HCT116 (cell line): ENCODE measurements around the gene HARS1. TPM values are rescaled to one million over a fixed set of nuclear protein-coding genes. Genes with fewer than 3 reads are reported as not detected.

Experiments
- ATAC-seq: fragments of 200-7000 bp; cut with Tn5 transposase; 2 replicates; pipeline ENCODE4 v1.9.1; 2020; ENCODE audit warnings: mild to moderate bottlenecking, moderate library complexity
- BruUV-seq: library from RNA; stranded (reverse); fragments of 400-500 nt; replicated peaks from 2 replicates; lab custom pipeline; 2021; lab: Mats Ljungman, UMichigan
- CTCF ChIA-PET: fragments of 300-600 bp; sonication (Branson Sonifier 250); formaldehyde crosslinking; loops from one replicate; lab custom pipeline; 2021; ENCODE audit warnings: antibody characterized with exemption; lab: Charles Lee
- POLR2A ChIA-PET: fragments of 300-600, 350-600 bp; sonication (Branson Sonifier 250); formaldehyde crosslinking; loops from one replicate; lab custom pipeline; 2021; ENCODE audit warnings: antibody characterized with exemption; lab: Charles Lee
- RAD21 ChIA-PET, 2 experiments: fragments of 300-600 bp; sonication (Branson Sonifier 250); formaldehyde crosslinking; loops; one replicate each; lab custom pipeline; 2023; ENCODE audit warnings: low total read pairs in 2 of 2; ENCODE audit not compliant: uncharacterized antibody in 2 of 2, unreplicated experiment in 2 of 2, low non-redundant PET in 1 of 2; lab: Charles Lee
- DNase-seq: peaks from one replicate; pipeline ENCODE4 v3.0.0-alpha.2; 2010; ENCODE audit warnings: low read depth, low spot score
- H2AFZ ChIP-seq: fragments of 200-600 bp; shearing (Covaris generic), sonication (generic); 2 replicates; pipeline ENCODE4 v1.6.1; 2017; ENCODE audit warnings: low read depth, mixed run types, mixed read lengths, antibody characterized with exemption, low read length; ENCODE audit not compliant: poor library complexity, severe bottlenecking
- H3K27ac ChIP-seq: 2 replicates; pipeline ENCODE4 v1.5.1; 2012; ENCODE audit warnings: low read depth, low read length
- H3K27me3 ChIP-seq: fragments of 200-600 bp; sonication (generic); 2 replicates; pipeline ENCODE4 v1.6.1; 2016; ENCODE audit warnings: mixed run types, low read length, mixed read lengths; ENCODE audit not compliant: insufficient read depth
- H3K36me3 ChIP-seq, 2 experiments: fragments of 200-500 bp in 1 of 2; fragments of 200-600 bp in 1 of 2; sonication (Bioruptor generic) in 1 of 2; sonication (generic) in 1 of 2; 2 replicates each; pipeline versions ENCODE4 v1.5.1 to v1.6.1; 2014 to 2016; ENCODE audit warnings: low read length in 2 of 2, inconsistent platforms in 1 of 2, mixed read lengths in 1 of 2, mixed run types in 1 of 2; ENCODE audit not compliant: insufficient read depth in 2 of 2, control insufficient read depth in 1 of 2
- H3K4me1 ChIP-seq, 2 experiments: fragments of 200-600 bp in 1 of 2; sonication (generic) in 1 of 2; 2 replicates each; pipeline versions ENCODE4 v1.5.1 to v1.6.1; 2012 to 2017; ENCODE audit warnings: low read length in 2 of 2, inconsistent platforms in 1 of 2, mild to moderate bottlenecking in 1 of 2, mixed read lengths in 1 of 2, mixed run types in 1 of 2, moderate library complexity in 1 of 2; ENCODE audit not compliant: insufficient read depth in 2 of 2, control insufficient read depth in 1 of 2
- H3K4me2 ChIP-seq: fragments of 200-600 bp; sonication (generic); 2 replicates; pipeline ENCODE4 v1.6.1; 2017; ENCODE audit warnings: mixed run types, low read length, mixed read lengths
- H3K4me3 ChIP-seq, 2 experiments: fragments of 200-600 bp in 1 of 2; sonication (generic) in 1 of 2; replicated peaks in 1 of 2; 2 replicates each; pipeline ENCODE4 v1.5.1; 2011 to 2016; ENCODE audit warnings: low read length in 2 of 2, control low read depth in 1 of 2, low read depth in 1 of 2, mild to moderate bottlenecking in 1 of 2, mixed read lengths in 1 of 2, mixed run types in 1 of 2
- H3K79me2 ChIP-seq: fragments of 200-600 bp; sonication (generic); 2 replicates; pipeline ENCODE4 v1.6.1; 2017; ENCODE audit warnings: mild to moderate bottlenecking, mixed run types, low read length, moderate library complexity, mixed read lengths; ENCODE audit not compliant: insufficient read depth
- H3K9ac ChIP-seq: fragments of 200-600 bp; sonication (generic); 2 replicates; pipeline ENCODE4 v1.6.1; 2016; ENCODE audit warnings: low read length, mixed read lengths
- H3K9me2 ChIP-seq: fragments of 200-600 bp; sonication (generic), shearing (Covaris generic); 2 replicates; pipeline ENCODE4 v1.6.1; 2017; ENCODE audit warnings: mixed run types, mild to moderate bottlenecking, moderate library complexity; ENCODE audit not compliant: insufficient read depth
- H3K9me3 ChIP-seq, 2 experiments: fragments of 200-500 bp in 1 of 2; fragments of 200-600 bp in 1 of 2; sonication (Bioruptor generic) in 1 of 2; sonication (generic) in 1 of 2; 2 replicates each; pipeline ENCODE4 v1.6.1; 2014 to 2017; ENCODE audit warnings: low read length in 2 of 2, mixed read lengths in 2 of 2, inconsistent platforms in 1 of 2, low read depth in 1 of 2, mild to moderate bottlenecking in 1 of 2, mixed run types in 1 of 2, moderate library complexity in 1 of 2; ENCODE audit not compliant: control insufficient read depth in 1 of 2, insufficient read depth in 1 of 2
- H4K20me1 ChIP-seq: fragments of 200-600 bp; sonication (generic), shearing (Covaris generic); 2 replicates; pipeline ENCODE4 v1.6.1; 2017; ENCODE audit warnings: mixed run types, mild to moderate bottlenecking, moderate library complexity; ENCODE audit not compliant: insufficient read depth
- ATF3 ChIP-seq: IDR thresholded peaks from 2 replicates; pipeline ENCODE4 v1.6.1; 2012
- EGR1 ChIP-seq: IDR thresholded peaks from 2 replicates; pipeline ENCODE4 v1.6.1; 2012; ENCODE audit warnings: low read depth
- EZH2 ChIP-seq: fragments of 200-600 bp; sonication (generic); IDR thresholded peaks from 2 replicates; pipeline ENCODE4 v1.6.1; 2017; ENCODE audit warnings: antibody characterized with exemption, mixed run types
- EZH2phosphoT487 ChIP-seq: fragments of 200-600 bp; IDR thresholded peaks from 2 replicates; pipeline ENCODE4 v1.6.1; 2018; ENCODE audit warnings: antibody characterized with exemption, borderline replicate concordance
- FOSL1 ChIP-seq: IDR thresholded peaks from 2 replicates; pipeline ENCODE4 v1.6.1; 2012; ENCODE audit warnings: low read depth
- POLR2AphosphoS5 ChIP-seq: IDR thresholded peaks from 2 replicates; pipeline ENCODE4 v1.6.1; 2011; ENCODE audit warnings: mild to moderate bottlenecking, low read depth, low read length, moderate library complexity
- SIN3A ChIP-seq: IDR thresholded peaks from 2 replicates; pipeline ENCODE4 v1.6.1; 2012; ENCODE audit warnings: low read depth
- SRF ChIP-seq: IDR thresholded peaks from 2 replicates; pipeline ENCODE4 v1.6.1; 2012; ENCODE audit warnings: low read depth
- TCF7L2 ChIP-seq: IDR thresholded peaks from 2 replicates; pipeline ENCODE4 v1.7.0; 2011; ENCODE audit warnings: borderline replicate concordance, inconsistent platforms; ENCODE audit not compliant: insufficient read depth, insufficient read length; ENCODE audit errors: extremely low read depth
- YY1 ChIP-seq: IDR thresholded peaks from 2 replicates; pipeline ENCODE4 v1.6.1; 2011; ENCODE audit warnings: low read length, low read depth, moderate library complexity, mild to moderate bottlenecking; ENCODE audit not compliant: insufficient replicate concordance; ENCODE audit errors: extremely low read depth
- ZFX ChIP-seq: fragments of 450-650 bp; IDR thresholded peaks from 2 replicates; pipeline ENCODE4 v1.6.1; 2017
- ZNF274 ChIP-seq: fragments of 200-500 bp; sonication (Bioruptor generic); IDR thresholded peaks from 2 replicates; pipeline ENCODE4 v1.6.1; 2014; ENCODE audit warnings: mild to moderate bottlenecking, low read depth, low read length, inconsistent platforms
- intact Hi-C: fragments of 100-400 bp; cut with micrococcal nuclease; formaldehyde crosslinking; loops from 2 replicates; pipeline ENCODE4 v1.10.0; 2022
- total RNA-seq: library from RNA; stranded (reverse); gene quantifications from one replicate; pipeline ENCODE4 v1.2.1, GENCODE V29; 2021; ENCODE audit not compliant: unreplicated experiment
- TF ChIP-seq, protein P1 (sequence below): IDR thresholded peaks from 2 replicates; pipeline ENCODE4 v1.6.1; 2012

The HARS1 gene
- total RNA-seq, 1 experiment from 2014 or later = 91.1 TPM

- Histone ChIP-seq H3K27me3 (no peaks in the 10 kb centered on the region), H3K9me2 (no peaks in the 10 kb centered on the region), H3K9ac (no peak overlapping the region), H3K27ac (no peak overlapping the region), H3K4me2 (no peak overlapping the region), H3K9me3 (no peaks in the 10 kb centered on the region), H3K36me3 (peaks cover 27 to 41% of the 10 kb centered on the region in 2 experiments), H3K79me2 (no peaks in the 10 kb centered on the region; the same call in 1 of the 2 replicates), H3K4me3 (no peak overlapping the region), H3K4me1 (peaks cover 14 to 38% of the 10 kb centered on the region in 2 experiments), H4K20me1 (no peaks in the 10 kb centered on the region), H2AFZ (no peak overlapping the region)
- DNase-seq (no peak), ATAC-seq (no peak)
- BruUV-seq = no TSS peak
- CTCF ChIA-PET = no interaction called here
- POLR2A ChIA-PET = interaction anchor here (0.7 kb wide), 1 partner anchor 18 kb away, joined by 4 read pairs; no protein-coding TSS in a partner anchor
- TF ChIP-seq SIN3A = no peak
- no peak for TF ChIP-seq TCF7L2
- TF ChIP-seq FOSL1 = no peak
- no peak for TF ChIP-seq YY1
- TF ChIP-seq SRF = no peak
- no peak for TF ChIP-seq ZFX
- TF ChIP-seq, protein P1, sequence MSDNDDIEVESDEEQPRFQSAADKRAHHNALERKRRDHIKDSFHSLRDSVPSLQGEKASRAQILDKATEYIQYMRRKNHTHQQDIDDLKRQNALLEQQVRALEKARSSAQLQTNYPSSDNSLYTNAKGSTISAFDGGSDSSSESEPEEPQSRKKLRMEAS = no peak
- no peak for TF ChIP-seq EGR1
- TF ChIP-seq EZH2phosphoT487 = no peak
- TF ChIP-seq ATF3 = no peak
- TF ChIP-seq EZH2 = no peak
- no peak for TF ChIP-seq ZNF274
- no peak for TF ChIP-seq POLR2AphosphoS5
- RAD21 ChIA-PET = no interaction called here
- intact Hi-C loops = no loop called here
Measured at GRCh38 chr5:140707812-140708211, 16.6 kb upstream of the HARS1 start.
